Measurements from ENCODE around the gene DNM2. TPM values are rescaled to one million over a fixed set of nuclear protein-coding genes. Genes with fewer than 3 reads are reported as not detected.

Gene DNM2
- total and polyA plus RNA-seq, 2 of the 13 experiments (the other 11 are each of a cell fraction or from before 2014, with no cell fraction given) = 41.7 to 59.8 TPM

DNA sequence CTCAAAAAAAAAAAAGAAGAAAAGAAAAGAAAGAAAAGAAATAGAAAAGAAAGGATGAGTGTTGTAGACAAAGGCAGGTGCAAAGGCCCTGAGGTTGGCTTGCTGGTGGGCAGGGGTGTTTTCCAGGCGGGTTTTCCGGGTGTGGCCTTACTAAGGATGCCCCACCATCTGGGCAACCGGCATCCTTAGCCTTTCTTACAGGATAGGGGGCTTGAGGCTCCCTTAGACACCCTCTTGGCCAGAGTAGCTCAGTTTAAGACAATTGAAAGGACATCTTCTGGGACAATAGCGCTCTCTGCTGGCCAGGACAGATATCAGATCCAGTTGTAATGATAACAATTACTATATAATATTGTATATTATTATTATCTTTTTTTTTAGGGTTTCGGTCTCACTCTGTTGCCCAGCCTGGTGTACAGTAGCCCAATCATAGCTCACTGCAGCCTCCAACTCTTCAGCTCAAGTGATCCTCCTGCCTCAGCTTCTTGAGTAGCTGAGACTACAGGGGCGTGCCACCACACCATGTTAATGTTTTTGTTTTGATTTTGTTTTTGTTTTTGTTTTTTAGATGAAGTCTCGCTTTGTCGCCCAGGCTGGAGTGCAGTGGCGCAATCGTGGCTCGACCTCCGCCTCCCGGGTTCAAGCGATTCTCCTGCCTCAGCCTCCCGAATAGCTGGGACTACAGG lies 18.1 kb upstream of the DNM2 start:
- peak; percentile 35 for DNase-seq (ENCODE audit: low spot score)
- Histone ChIP-seq H3K79me2 (ENCODE audit: insufficient read depth, low read length) (no peaks in the 10 kb centered on the region), H3K9me3 (ENCODE audit: low read length) (no peaks in the 10 kb centered on the region), H3K9ac (ENCODE audit: insufficient read depth, low read depth, low read length) (no peak overlapping the region), H3K4me2 (ENCODE audit: low read depth, low read length) (no peak overlapping the region), H3K27ac (ENCODE audit: extremely low read length, insufficient read depth, low read length) (no peak overlapping the region), H3K4me1 (ENCODE audit: insufficient read depth, low read length) (peaks cover 12% of the 10 kb centered on the region), H2AFZ (ENCODE audit: low read length) (no peak overlapping the region), H4K20me1 (ENCODE audit: insufficient read depth, low read length) (peaks cover 6% of the 10 kb centered on the region; the same call in 1 of the 2 replicates), H3K36me3 (replicated peaks in 1 of 2; ENCODE audit: control insufficient read depth in 1 of 2, insufficient read depth in 2 of 2, low read length in 2 of 2) (no peaks in the 10 kb centered on the region), H3K27me3 (ENCODE audit: control insufficient read depth in 1 of 2, insufficient read depth in 2 of 2, low read length in 2 of 2) (peaks cover 0 to 3% of the 10 kb centered on the region in 2 experiments; a peak in 2 of 5 replicates), H3K4me3 (replicated peaks in 1 of 3; ENCODE audit: insufficient read depth in 1 of 3, low read depth in 2 of 3, low read length in 3 of 3) (no peak overlapping the region)
- BruUV-seq (replicated peaks) = no TSS peak
- 27% methylated on average over 15 of the region's 15 CpGs for WGBS (ENCODE audit: low lambda C conversion rate)
- no peak for ATAC-seq
- ChIA-PET CTCF (ENCODE audit: low intra/inter-chr PET ratio, low total read pairs) (interaction anchor here (0.7 to 1.9 kb wide), 4 partner anchors 119 to 189 kb away, joined by 3 to 13 read pairs (median 4); no protein-coding TSS in a partner anchor), POLR2A (interaction anchor here (1.1 kb wide), 2 partner anchors 119 to 189 kb away, joined by 3 to 9 read pairs; no protein-coding TSS in a partner anchor)
- FAIRE-seq = no peak
- in situ Hi-C loops (cut with HindIII; ENCODE audit: extremely low pct_ligation_motif_present, low pct_unique_long_range_greater_than_20kb) (no loop called here), intact Hi-C loops (cut with micrococcal nuclease; ENCODE audit: unreplicated experiment) (loop anchor here (1.0 to 5.0 kb wide), 2 partner anchors 118 to 227 kb away; no protein-coding TSS in a partner anchor)
- TF ChIP-seq ZMYM2 (CRISPR knock-in tag; IDR thresholded peaks at IDR 0.05) (no peak), DRAP1 (CRISPR knock-in tag; IDR thresholded peaks at IDR 0.05) (no peak), KIAA2018 (CRISPR knock-in tag; IDR thresholded peaks at IDR 0.05; ENCODE audit: borderline replicate concordance) (no peak), ZNF652 (CRISPR knock-in tag; IDR thresholded peaks at IDR 0.05; ENCODE audit: borderline replicate concordance, low read depth) (no peak), ARNT (IDR thresholded peaks at IDR 0.05) (no peak), U2AF2 (IDR thresholded peaks at IDR 0.05; ENCODE audit: low read depth, low read length) (peak; percentile 53; the same call in 1 of the 2 replicates), ZNF282 (IDR thresholded peaks at IDR 0.05; ENCODE audit: partially characterized antibody) (no peak), FOXC1 (CRISPR knock-in tag; IDR thresholded peaks at IDR 0.05; ENCODE audit: borderline replicate concordance) (no peak), STAG1 (CRISPR knock-in tag; IDR thresholded peaks at IDR 0.05) (peak; percentile 79), XRCC5 (optimal IDR thresholded peaks at IDR 0.05; ENCODE audit: low read length) (no peak), MIER2 (CRISPR knock-in tag; IDR thresholded peaks at IDR 0.05) (peak; percentile 22; the same call in 1 of the 2 replicates), ZNF766 (CRISPR knock-in tag; IDR thresholded peaks at IDR 0.05; ENCODE audit: borderline replicate concordance) (no peak), FOXA1 (IDR thresholded peaks at IDR 0.05) (no peak), FOXA1 (CRISPR knock-in tag; IDR thresholded peaks at IDR 0.05) (peak; percentile 23; the same call in 1 of the 2 replicates)

Data from HepG2 (cell line).